ENCODE data around the gene CSF1R. TPM values are rescaled to one million over a fixed set of nuclear protein-coding genes. Genes with fewer than 3 reads are reported as not detected.

CSF1R gene
- total RNA-seq, 1 donor from 2014 or later: not detected

- Mint-ChIP-seq H3K27me3 (ENCODE audit: unreplicated experiment) (peaks cover 4% of the 10 kb centered on the region), H3K9me3 (ENCODE audit: unreplicated experiment) (no peaks in the 10 kb centered on the region), H3K4me1 (ENCODE audit: low read depth, unreplicated experiment) (no peaks in the 10 kb centered on the region), H3K4me3 (ENCODE audit: unreplicated experiment) (no peak overlapping the region), H3K36me3 (ENCODE audit: unreplicated experiment) (no peaks in the 10 kb centered on the region), H3K27ac (ENCODE audit: unreplicated experiment) (no peak overlapping the region)
- TF ChIP-seq CTCF (IDR thresholded peaks at IDR 0.05; ENCODE audit: partially characterized antibody, unreplicated experiment): no peak
- no peak for DNase-seq
Measured at GRCh38 chr5:150109921-150110320, 23.6 kb upstream of the CSF1R start.

GRCh38 chr5:150108711-150109514, 22.6 kb upstream of the CSF1R start:
- no peak for DNase-seq
- Mint-ChIP-seq H3K27ac (ENCODE audit: unreplicated experiment) (no peak overlapping the region), H3K27me3 (ENCODE audit: unreplicated experiment) (peaks cover 4% of the 10 kb centered on the region), H3K4me3 (ENCODE audit: unreplicated experiment) (no peak overlapping the region), H3K4me1 (ENCODE audit: low read depth, unreplicated experiment) (no peaks in the 10 kb centered on the region), H3K36me3 (ENCODE audit: unreplicated experiment) (no peaks in the 10 kb centered on the region), H3K9me3 (ENCODE audit: unreplicated experiment) (no peaks in the 10 kb centered on the region)
- TF ChIP-seq CTCF (IDR thresholded peaks at IDR 0.05; ENCODE audit: partially characterized antibody, unreplicated experiment): no peak

GRCh38 chr5:150107909-150108447, 21.6 kb upstream of the CSF1R start:
- Mint-ChIP-seq H3K4me1 (ENCODE audit: low read depth, unreplicated experiment) (no peaks in the 10 kb centered on the region), H3K4me3 (ENCODE audit: unreplicated experiment) (no peak overlapping the region), H3K27ac (ENCODE audit: unreplicated experiment) (no peak overlapping the region), H3K36me3 (ENCODE audit: unreplicated experiment) (no peaks in the 10 kb centered on the region), H3K27me3 (ENCODE audit: unreplicated experiment) (peaks cover 4% of the 10 kb centered on the region), H3K9me3 (ENCODE audit: unreplicated experiment) (peaks cover 2% of the 10 kb centered on the region)
- no peak for DNase-seq
- TF ChIP-seq CTCF (IDR thresholded peaks at IDR 0.05; ENCODE audit: partially characterized antibody, unreplicated experiment): no peak

GRCh38 chr5:150106674-150107426, 20.5 kb upstream of the CSF1R start:
- Mint-ChIP-seq H3K9me3 (ENCODE audit: unreplicated experiment) (peaks cover 2% of the 10 kb centered on the region), H3K27me3 (ENCODE audit: unreplicated experiment) (peaks cover 2% of the 10 kb centered on the region), H3K4me3 (ENCODE audit: unreplicated experiment) (no peak overlapping the region), H3K36me3 (ENCODE audit: unreplicated experiment) (no peaks in the 10 kb centered on the region), H3K4me1 (ENCODE audit: low read depth, unreplicated experiment) (no peaks in the 10 kb centered on the region), H3K27ac (ENCODE audit: unreplicated experiment) (no peak overlapping the region)
- TF ChIP-seq CTCF (IDR thresholded peaks at IDR 0.05; ENCODE audit: partially characterized antibody, unreplicated experiment): no peak
- DNase-seq: no peak
